Left forelimb (tissue), 1 donor: ENCODE measurements around the gene ALK.
"Not testable (repeated sequence)": the region's sequence is repeated elsewhere in the genome, so short reads cannot be mapped to it uniquely, and the experiment has no call there.

Experiments used
- DNase-seq: peaks from one replicate; pipeline ENCODE4 v3.0.0-alpha.2; 2018; ENCODE audit warnings: low spot score

Gene ALK

DNA sequence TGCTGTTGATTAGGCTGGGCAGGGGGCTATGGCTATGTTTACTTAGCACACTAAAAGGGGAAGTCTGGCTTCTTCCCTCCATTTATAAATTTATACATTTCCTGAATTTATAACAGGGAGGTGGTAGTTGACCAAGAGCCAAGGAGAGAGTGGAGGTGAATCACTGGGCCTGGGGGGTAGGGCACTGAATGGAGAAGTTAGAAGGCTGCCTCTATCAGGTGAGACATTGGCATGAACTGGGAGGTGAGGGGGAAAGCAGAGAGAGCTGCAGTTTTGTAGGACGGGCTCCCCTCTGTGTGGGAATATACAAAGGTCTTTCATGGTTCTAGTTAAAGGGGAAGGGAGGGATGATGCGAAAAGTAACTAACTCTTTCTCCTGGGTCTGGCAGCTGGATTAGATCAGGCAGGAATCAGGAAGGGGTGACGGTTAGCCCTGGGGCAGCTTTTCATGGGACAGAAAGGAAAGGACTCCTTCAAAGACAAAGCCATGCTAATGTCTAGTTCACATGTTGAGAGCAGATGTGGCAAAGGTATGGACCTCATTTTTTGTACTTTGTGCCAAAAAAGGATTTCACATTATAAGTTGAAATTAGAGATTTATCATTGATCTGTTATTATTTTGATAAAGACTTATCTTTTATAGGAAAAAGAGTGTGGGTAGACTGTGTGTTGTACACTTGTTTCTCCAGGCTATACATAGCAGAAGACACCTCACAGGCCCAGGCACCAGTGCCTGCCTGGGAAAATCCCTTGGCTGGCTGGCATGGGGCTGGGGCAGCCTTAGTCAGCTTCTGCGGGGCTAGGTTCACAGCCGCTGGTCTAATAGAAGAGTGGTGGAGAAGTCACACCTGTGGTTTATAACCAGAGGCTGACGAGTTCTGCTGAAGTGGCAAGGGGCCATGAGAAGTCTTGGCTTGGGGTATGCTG, 647.4 kb downstream of the ALK start:
- DNase-seq = peak; percentile 23

DNA sequence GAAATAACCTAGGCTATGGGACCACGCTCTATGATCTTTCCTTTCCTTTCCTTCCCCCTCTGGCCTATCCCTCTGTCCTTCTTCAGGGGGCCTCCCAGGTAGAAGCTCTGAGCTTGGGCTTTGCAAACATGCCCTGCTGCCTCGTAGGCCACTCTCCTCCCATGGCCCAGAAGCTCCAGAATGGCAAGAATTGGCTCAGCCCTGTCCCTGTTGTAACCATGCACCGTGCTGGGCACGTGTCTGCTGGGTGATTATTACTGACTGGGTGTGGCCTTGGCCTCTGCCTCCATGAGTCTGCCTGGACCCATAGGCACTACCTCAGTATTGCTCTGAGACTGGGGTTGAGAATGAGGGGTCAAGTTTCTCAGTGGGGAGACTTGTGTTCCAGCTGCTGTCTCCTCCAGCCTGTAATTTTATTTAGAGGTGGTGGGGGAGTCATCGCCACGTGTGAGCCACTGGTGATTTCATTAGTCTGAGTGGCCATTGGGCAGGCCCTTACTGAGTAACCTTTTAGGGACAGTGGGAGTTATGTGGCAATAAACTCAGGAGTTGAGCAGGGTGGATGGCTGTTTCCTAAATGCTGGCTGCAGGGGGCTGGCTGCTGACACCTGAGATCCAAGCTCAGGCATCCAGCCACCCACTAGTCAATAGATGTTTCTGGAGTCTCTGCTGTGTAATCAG, 648.2 kb downstream of the ALK start:
- DNase-seq = peak; percentile 46

GRCh38 chr2:29272311-29272710, 649.1 kb downstream of the ALK start:
- peak; percentile 41 for DNase-seq

- DNase-seq = no peak
Measured at GRCh38 chr2:29270701-29271121, 650.7 kb downstream of the ALK start.

GRCh38 chr2:29269765-29270109, 651.6 kb downstream of the ALK start:
- DNase-seq = no peak

- no peak for DNase-seq
Measured at GRCh38 chr2:29269095-29269764, 652.2 kb downstream of the ALK start.

DNA sequence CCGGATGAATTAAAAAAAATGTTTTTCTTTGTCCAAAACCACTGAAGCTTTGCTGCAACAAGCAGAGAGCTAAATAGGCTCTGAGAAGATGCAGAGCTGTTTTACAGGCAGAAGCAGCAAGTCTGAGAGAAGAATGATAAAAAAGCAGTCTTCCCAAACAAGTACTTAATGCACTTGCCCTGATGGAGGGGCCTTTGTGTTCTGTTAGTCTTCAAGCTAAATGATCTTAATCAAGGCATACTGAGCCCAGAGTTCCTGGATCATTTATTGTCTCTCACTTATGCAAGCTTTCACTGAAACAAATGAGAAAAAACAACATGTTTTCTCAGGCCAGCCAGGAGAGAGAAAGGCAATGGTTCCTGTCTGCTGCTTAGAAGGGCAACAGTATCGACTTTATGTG, 653.7 kb downstream of the ALK start:
- no peak for DNase-seq

DNA sequence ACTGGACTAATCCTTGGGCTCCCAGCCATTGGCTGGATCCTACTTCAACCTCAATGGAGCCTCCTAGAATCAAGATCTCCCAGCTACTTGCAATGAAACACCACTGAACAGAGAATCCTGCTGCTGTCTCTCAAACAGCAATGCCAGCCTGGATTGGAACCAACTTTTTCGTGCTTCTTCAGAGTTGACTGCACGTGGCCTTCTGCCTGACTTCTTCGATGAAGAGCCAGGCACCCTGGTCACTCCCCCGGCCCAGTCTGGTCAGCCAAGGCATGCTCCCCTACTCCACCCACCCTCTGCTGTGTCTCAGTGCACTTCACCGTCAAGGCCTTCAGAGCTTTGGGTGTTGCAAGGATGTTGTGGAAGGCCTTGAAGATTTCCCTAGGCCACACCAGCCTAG, 657.5 kb downstream of the ALK start:
- peak; percentile 17 for DNase-seq

DNA sequence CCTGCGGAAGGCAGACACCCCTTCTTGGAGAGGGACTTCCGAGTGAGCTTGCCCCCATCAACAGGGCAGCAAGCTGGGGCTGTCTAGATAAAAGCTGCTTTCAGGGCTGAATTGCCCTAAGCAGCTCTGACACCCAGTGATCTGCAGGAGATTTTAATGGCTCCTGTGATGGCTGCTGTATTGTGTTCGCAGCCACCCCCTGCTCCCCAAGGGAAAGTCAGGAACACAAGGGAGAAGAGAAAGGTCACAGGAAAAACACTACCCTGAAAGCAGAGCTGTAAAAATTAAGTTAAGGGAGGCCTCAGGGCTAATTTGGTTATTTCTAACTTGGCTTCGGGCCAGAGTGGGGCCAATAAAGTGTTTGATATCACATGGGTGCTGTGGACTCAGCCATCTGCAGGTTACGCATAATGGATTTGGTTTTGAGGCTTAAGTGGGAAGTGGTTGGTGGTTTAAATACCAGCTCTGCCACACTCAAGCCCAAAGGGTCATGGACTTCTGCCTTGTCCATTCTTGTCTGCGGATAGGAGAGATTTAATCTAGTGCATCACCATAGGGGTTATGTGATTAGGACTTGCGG, 658.6 kb downstream of the ALK start:
- DNase-seq = no peak

DNA sequence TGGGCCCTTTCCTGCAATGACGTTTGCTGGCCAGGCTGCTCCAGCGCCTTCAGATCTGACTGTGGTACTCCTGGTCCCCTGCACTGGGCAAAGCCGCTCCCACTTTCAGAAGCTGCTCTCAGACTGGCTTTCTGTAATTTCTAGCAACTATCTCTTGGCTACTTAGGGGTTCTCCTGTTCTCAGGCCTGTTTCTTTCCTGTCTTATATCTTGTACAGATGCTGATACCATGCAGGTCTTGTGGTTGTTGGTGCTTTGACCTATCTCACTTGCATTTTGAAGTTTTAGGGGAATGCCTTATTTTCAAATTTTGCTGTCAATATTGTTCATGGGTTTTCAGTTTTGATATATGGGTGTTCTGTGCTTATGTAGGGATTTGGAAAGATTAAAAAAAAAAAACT, 660.4 kb downstream of the ALK start:
- no peak for DNase-seq

DNA sequence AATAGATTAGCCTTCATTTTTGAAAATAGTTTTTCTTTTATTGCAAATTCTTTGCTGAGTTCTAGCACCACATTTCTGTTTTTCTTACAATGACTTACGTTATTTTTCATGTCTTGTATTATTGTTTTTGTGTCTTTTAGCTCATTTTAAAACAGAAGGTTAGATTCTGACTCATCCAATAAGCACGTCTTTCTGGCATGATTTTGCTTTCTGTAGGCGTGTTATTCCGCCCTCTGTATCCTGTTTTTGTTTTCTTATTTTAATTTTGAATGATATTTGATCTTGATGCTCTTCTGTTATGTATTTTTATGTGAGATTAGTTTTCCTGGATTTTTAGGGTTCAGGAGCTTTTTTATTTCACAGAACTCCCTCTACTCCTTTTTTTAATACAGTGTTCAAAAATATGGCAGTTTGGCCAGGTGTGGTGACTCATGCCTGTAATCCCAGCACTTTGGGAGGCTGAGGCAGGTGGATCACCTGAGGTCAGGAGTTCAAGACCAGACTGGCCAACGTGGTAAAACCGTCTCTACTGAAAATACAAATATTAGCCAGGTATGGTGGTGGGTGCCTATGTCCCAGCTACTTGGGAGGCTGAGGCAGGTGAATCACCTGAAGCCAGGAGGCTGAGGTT, 661.1 kb downstream of the ALK start:
- no peak for DNase-seq

DNA sequence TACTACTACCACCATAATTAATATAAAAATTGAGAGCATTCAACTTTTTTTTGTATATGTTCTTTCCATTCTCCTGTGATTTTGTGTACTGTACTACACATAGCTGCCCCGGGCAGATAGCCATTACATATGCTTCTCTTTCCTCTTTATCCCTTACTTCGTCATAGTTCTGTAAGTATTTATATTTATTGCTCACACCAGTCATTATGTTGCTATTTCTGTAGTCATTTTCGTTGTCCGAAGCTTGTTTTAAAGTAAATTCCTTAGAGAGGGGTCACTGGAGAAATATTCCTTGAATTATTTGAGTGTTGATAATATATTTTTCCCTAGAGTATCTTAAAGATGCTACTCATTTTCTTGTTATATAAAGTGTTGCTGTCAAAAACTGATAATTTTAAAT, 662.2 kb downstream of the ALK start:
- no peak for DNase-seq

GRCh38 chr2:29255004-29255403, 666.4 kb downstream of the ALK start:
- no peak for DNase-seq

DNA sequence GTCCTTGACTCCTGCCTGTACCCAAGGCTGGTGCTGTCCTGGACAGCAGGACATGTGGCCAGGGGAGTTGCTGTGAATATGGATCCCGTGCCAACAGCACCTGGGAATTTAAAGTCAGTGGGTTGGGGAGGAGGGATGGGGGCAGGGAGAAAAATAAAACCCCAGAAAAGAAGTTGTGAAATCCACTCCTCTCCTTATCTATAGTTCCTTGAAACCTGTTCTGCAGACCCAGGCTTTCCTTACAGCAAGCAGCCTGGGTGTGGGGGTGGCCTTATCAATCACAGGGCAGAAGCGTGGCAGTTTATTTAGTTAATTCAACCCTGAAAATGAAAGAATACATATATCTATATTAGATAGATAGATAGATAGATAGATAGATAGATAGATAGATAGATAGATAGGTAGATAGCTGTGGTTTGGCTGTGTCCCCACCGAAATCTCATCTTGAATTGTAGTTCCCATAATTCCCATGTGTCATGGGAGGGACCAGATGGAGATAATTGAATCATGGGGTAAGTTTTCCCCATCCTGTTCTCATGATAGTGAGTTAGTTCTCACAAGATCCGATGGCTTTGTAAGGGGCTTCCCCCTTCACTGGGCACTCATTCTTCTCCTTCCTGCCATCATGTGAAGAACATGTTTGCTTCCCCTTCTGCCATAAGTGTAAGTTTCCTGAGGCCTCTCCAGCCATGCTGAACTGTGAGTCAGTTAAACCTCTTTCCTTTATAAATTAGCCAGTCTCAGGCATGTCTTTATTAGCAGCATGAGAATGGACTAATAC, 667.7 kb downstream of the ALK start:
- DNase-seq = not testable (repeated sequence)

DNA sequence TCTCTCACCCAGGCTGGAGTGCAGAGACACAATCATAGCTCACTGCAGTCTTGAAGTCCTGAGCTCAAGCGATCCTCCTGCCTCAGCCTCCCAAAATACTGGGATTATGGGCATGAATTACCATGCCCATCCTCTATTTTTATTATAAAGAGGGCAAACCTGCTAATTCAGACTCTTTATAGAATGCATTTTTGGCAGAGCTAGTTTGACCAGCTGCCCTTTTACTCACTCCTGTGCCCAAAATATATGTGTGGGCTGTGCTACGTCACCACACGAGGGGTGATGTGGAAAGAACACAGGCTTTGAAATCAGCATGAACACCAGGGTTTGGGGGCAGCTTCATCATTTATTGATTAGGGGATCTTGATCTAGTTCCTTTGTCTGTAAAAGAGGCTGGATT, 668.4 kb downstream of the ALK start:
- DNase-seq = no peak

DNA sequence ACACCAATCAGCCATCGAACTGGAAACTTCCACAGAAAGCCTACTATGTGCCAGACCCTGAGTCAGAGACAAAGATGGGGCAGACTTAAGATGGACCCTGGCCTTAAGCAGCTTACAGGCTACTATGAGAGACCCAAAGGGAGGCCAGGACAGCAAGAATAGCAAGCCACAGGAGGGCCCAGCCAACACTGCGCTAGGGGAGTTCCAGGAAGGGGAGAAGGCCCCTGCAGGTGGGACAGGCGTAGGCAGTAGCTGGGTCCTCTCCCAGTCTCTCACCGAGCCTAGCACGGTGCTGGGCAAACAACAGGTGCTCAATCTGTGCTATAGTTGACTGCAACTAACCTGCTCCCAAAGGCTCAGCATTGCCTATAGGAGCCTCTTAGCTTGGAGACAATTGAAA, 670.0 kb downstream of the ALK start:
- no peak for DNase-seq

- no peak for DNase-seq
Measured at GRCh38 chr2:29250977-29251376, 670.4 kb downstream of the ALK start.

DNA sequence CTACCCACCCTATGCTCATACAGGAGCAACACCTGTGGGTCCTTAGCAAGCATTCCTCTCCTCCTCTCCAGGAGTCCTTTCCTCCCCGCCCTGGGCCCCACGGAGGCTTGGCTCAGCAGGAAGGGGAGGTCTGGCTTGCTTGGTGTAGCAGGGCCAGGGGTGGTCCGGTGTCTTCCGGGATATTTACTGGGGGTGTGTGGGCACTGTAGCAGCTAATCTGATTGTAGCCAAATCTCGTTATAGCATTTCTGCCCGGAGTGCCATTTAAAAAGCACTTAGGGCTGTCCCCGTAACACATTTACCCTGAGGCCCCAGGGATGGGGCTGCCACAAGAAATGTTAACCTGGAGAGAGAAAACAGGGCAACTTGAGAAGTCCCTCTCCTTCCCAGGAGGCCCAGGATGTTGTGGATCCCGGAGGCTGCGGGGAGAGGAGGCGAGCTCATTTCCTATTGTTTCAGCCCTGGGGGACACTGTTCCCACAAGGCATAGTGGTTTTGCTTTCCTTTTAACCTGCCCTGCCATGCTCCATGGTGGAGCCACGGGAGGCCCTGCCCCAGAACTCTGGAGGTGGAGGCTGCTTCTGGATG, 671.6 kb downstream of the ALK start:
- DNase-seq = no peak

DNA sequence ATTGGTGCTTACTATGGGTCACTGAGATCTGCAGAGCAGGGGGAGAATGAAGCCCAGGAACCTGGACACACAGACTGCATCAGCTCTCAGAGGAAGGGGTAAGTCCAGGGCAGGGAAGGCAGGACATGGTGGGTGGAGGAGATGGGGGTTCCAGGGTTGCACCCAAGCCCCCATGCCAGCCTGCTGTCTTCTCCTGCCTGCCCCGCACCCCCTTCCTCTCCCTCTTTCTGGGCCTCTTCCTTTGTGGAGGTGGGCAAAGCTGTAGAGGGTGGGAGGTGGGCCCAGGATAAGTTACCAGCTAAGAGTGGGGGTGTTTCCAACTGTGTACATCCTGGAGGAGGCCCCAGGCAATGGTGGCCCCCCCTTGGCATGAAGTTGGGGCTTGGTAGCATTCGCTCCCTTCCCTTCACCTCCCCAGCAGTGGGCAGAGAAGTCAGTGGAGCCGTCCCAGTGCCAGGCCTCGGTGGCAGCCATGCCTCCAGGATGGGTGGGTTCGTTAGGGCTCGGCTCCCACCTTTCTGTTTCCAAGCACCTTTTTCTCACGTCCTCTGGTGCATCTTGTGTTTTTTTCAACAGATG, 674.0 kb downstream of the ALK start:
- no peak for DNase-seq
